Measurements from ENCODE around the gene SLC15A1.

DNA sequence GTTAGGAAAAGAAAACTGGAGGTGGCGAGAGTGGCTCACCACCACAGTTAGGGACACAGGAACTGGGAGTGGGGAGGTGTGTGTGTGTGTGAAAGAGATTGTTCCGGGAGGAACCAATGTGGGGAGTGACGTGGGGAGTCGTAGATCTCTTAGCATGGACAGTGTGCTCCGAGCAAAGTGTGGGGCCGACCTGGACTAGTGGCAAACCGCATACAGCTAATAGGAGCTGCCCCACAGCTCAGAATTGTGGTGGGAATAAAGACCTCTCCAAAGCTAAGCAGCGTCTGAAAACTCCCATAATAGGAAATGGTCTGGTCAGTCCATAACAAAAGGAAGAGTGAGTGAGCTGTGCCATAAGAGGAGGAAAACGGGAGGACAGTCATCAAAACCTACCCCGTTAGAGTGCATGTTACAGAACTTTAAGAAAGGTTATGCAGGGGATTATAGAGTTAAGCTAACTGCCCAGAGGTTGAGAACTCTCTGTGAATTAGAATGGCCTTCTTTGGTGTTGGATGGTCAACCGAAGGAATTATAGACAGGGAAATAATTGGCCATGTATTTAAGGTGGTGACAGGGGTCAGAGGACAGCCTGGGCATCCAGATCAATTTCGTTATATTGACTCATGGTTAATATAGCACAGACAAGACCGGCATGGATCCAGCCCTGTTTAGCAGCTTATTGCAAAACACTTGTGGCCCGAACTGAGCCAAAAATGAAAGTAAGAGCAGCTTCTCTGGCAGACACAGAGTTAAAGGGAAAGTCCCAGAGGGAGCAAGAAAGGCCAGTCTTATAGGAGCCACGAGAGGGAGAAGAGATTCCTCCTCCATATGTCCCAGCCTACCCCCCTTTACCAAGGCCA is 8.9 kb upstream of the SLC15A1 start:
- TF ChIP-seq, protein P1, sequence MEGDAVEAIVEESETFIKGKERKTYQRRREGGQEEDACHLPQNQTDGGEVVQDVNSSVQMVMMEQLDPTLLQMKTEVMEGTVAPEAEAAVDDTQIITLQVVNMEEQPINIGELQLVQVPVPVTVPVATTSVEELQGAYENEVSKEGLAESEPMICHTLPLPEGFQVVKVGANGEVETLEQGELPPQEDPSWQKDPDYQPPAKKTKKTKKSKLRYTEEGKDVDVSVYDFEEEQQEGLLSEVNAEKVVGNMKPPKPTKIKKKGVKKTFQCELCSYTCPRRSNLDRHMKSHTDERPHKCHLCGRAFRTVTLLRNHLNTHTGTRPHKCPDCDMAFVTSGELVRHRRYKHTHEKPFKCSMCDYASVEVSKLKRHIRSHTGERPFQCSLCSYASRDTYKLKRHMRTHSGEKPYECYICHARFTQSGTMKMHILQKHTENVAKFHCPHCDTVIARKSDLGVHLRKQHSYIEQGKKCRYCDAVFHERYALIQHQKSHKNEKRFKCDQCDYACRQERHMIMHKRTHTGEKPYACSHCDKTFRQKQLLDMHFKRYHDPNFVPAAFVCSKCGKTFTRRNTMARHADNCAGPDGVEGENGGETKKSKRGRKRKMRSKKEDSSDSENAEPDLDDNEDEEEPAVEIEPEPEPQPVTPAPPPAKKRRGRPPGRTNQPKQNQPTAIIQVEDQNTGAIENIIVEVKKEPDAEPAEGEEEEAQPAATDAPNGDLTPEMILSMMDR (IDR thresholded peaks at IDR 0.05; ENCODE audit: insufficient read depth, low read length, poor library complexity, severe bottlenecking) = no peak
- TF ChIP-seq EZH2phosphoT487 (conservative IDR thresholded peaks at IDR 0.05; ENCODE audit: low read length) = no peak
